Activated CD4-positive, CD25-positive, alpha-beta regulatory T cell treated with anti-CD3 and anti-CD28 coated beads, Interleukin-2, amount 50 U/mL, for 16 hours (primary cell): ENCODE results near the gene GUK1.

Experiments
- DNase-seq: peaks from one replicate; pipeline ENCODE4 v3.0.0-alpha.2; 2020; ENCODE audit warnings: low read depth, low spot score

GUK1 gene

GRCh38 chr1:228125185-228125584 lies 14.9 kb upstream of the GUK1 start:
- DNase-seq, result no peak

GRCh38 chr1:228131766-228132165 lies 8.3 kb upstream of the GUK1 start:
- DNase-seq, result no peak

GRCh38 chr1:228134591-228134990 lies 5.5 kb upstream of the GUK1 start:
- no peak for DNase-seq

- DNase-seq, result no peak
Observed at GRCh38 chr1:228136901-228137300, 3.2 kb upstream of the GUK1 start.

- DNase-seq, result no peak
Observed at GRCh38 chr1:228139406-228139930, 611 bp upstream of the GUK1 start.

- no peak for DNase-seq
Observed at GRCh38 chr1:228140724-228141225, 696 bp downstream of the GUK1 start.

GRCh38 chr1:228141226-228142044 lies 1.4 kb downstream of the GUK1 start:
- no peak for DNase-seq

- no peak for DNase-seq
Observed at GRCh38 chr1:228142155-228142691, 2.1 kb downstream of the GUK1 start.

- DNase-seq, result no peak
Observed at GRCh38 chr1:228142701-228143136, 2.6 kb downstream of the GUK1 start.

GRCh38 chr1:228143480-228144192 lies 3.6 kb downstream of the GUK1 start:
- DNase-seq, result no peak

- DNase-seq, result no peak
Observed at GRCh38 chr1:228144193-228144992, 4.3 kb downstream of the GUK1 start.

GRCh38 chr1:228144993-228145343 lies 4.9 kb downstream of the GUK1 start:
- DNase-seq, result no peak

GRCh38 chr1:228145463-228146416 lies 5.7 kb downstream of the GUK1 start:
- DNase-seq, result no peak

- no peak for DNase-seq
Observed at GRCh38 chr1:228146417-228147150, 6.5 kb downstream of the GUK1 start.

GRCh38 chr1:228147151-228147693 lies 7.1 kb downstream of the GUK1 start:
- no peak for DNase-seq

- no peak for DNase-seq
Observed at GRCh38 chr1:228147768-228148167, 7.7 kb downstream of the GUK1 start.

- DNase-seq, result no peak
Observed at GRCh38 chr1:228148196-228148861, 8.2 kb downstream of the GUK1 start.

GRCh38 chr1:228148935-228149405 lies 8.9 kb downstream of the GUK1 start:
- no peak for DNase-seq
